Left ventricle myocardium superior (tissue), 1 donor: ENCODE results near the gene TXLNB. TPM values are rescaled to one million over a fixed set of nuclear protein-coding genes. Genes with fewer than 3 reads are reported as not detected.
"Not testable (repeated sequence)": the region's sequence is repeated elsewhere in the genome, so short reads cannot be mapped to it uniquely, and the experiment has no call there.

Experiments used
- ATAC-seq: fragments of 200-7000 bp; cut with Tn5 transposase; one replicate; pipeline ENCODE4 v1.9.1; 2020; ENCODE audit warnings: mild to moderate bottlenecking, moderate library complexity
- DNase-seq: peaks from one replicate; pipeline ENCODE4 v3.0.0-alpha.2; 2020
- intact Hi-C: fragments of 100-400 bp; cut with micrococcal nuclease; formaldehyde crosslinking; loops from one replicate; pipeline ENCODE4 v1.11.0; 2022
- total RNA-seq: library from RNA; stranded (reverse); fragmentation: NEBNext Ultra II Directional; extraction: Animal tissue kit (Norgen Biotek cat#: 25700); gene quantifications from one replicate; pipeline ENCODE4 v1.2.1, GENCODE V29; 2021
- donor health status: DM: no; HTN: yes; CAD: no; lungs with severe emphysema.

TXLNB gene
- total RNA-seq, 1 donor from 2014 or later: 133 TPM

DNA sequence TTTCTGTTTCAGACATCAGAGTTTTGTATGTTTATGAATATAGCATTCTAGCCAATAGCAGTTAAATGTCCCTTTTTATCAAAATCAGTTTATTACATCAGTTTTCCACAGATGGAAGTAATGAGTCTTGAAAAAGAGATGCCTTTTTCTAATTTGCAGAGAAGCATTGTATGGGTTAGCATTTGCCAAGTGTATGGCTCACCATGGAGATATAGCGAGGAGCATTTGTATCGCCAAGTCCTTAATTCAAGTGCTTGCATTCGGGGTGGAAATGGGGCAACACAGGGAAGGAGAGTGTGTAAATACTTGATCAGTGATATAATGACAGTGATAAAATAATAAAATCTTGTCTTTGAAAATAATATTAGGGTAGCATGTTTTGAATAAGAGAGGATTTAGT is 42.9 kb downstream of the TXLNB start:
- no peak for ATAC-seq
- no peak for DNase-seq
- intact Hi-C loops: no loop called here

DNA sequence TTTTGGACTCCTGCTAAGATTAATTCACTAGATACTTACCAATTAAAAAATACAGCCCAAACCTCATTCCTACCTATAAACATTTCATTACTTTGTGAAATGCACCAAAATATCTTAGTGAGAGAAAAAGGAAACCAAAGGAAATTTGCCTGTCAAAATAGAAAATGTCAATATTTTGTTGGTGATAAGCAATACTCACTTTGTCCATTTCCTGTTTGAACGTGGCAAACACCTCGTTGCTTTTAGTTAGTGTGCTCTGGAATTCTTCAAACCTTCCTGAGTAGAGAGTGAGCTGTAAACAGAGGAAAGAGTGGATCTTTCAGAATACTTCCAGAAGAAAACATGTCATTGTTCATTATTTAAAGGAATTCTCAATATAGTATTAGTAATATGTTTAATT is 44.2 kb downstream of the TXLNB start:
- no peak for DNase-seq
- intact Hi-C loops: no loop called here
- ATAC-seq: no peak

GRCh38 chr6:139243536-139243935 is 48.3 kb downstream of the TXLNB start:
- ATAC-seq: no peak
- DNase-seq: no peak
- intact Hi-C loops: no loop called here

DNA sequence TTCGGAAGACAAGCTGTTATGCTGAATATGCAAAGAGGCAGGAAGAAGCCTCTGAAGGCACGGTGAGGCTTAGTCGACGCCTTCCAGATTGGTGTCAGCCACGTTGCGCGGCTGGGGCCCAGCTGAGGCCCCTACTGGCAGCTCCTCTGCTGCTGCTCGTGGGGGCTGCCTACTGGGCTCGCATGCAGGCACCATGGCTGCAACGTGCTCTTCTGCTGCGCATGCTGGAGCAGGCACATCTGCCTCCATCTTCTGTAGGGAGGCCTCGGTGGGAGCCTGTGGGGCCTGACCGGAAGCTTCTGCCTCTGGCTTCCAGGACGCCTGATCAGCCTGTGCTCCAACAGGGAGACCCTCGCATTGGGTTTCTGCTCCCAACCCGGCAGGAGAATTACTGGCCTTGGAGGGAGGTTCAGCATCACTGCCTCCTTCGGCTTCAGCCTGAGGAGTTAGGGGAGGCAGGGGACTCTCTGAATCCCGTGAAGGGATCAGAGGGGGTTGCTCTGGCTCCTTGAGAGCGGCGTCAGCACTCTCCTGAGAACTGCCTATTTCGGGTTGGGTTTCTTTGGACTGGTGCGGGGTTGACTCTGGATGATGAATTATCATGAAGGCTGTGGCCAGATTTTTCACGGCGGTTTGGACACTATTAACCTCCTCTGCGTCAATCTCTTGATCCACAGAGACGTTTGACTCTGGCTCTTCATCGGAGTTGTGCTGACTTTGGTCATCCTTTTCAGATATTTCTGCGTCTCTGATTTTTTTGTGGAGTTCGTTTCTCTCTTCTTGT is 49.1 kb downstream of the TXLNB start:
- no peak for DNase-seq
- intact Hi-C loops: no loop called here
- no peak for ATAC-seq

GRCh38 chr6:139240161-139241010 is 51.4 kb downstream of the TXLNB start:
- intact Hi-C loops: no loop called here
- ATAC-seq (no peak), DNase-seq (no peak)

- intact Hi-C loops: no loop called here
- ATAC-seq: peak; percentile 45
- no peak for DNase-seq
These were observed 52.7 kb downstream of the TXLNB start for GRCh38 chr6:139239064-139239463.

DNA sequence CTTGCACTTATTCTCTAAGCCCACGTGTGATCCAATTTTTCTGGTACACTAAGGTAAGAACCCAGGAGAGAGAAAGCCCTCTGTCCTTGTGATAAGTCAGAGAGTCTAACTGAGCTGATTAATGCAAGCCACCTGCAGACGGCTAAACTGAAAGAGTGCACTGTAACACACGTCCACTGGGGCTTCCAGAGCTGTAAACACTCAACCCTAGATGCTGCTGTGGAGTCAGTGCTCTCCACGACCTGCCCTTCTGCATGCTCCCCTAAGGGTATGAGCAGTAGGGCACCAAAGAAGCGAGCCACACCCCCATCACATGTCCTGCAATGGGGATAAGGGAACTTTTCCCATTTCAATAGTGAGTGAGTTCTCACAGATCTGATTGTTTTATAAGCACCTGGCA is 55.7 kb downstream of the TXLNB start:
- intact Hi-C loops: no loop called here
- no peak for ATAC-seq
- DNase-seq: no peak

DNA sequence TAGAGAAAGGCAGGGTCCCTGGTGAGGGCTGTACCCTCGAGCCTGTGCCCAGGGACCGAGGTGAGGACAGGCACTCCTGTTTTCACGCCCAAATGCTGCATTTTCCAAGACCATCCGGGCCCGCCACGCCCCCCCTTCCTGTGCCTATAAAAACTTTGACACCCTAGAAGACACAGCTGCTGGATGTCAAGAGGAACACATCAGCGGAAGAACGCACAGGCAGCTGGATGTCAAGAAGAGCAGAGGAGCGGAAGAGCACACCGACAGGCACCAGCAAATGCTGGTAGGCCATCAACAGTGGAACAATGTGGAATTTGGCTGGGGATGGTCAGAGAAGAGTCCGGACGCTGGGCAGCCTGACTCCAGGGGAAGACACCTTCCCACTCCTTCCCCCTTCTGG is 56.1 kb downstream of the TXLNB start:
- DNase-seq: no peak
- ATAC-seq: no peak
- intact Hi-C loops: no loop called here

- DNase-seq, ATAC-seq, intact Hi-C loops: not testable (repeated sequence)
These were observed 57.6 kb downstream of the TXLNB start for GRCh38 chr6:139234193-139234592.

DNA sequence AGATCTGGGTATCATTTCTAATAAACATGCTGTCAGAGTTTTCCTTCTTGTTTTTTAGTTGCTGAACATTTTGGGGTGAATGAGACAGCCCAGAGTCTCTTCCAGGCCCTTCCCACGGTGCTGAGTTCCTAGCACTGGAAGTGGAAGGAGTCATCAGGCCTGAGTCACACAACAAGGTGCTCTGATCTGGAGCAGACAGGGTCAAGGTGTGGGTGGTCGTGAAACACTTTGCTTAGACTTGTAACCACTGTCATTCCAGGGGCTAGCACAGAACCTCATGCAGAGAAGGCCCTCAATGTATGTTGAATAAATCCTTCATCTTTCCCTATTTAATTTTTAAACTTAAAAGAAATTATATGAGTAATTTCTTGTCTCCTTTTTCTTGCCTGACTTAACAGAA is 60.6 kb downstream of the TXLNB start:
- no peak for ATAC-seq
- intact Hi-C loops: no loop called here
- no peak for DNase-seq

DNA sequence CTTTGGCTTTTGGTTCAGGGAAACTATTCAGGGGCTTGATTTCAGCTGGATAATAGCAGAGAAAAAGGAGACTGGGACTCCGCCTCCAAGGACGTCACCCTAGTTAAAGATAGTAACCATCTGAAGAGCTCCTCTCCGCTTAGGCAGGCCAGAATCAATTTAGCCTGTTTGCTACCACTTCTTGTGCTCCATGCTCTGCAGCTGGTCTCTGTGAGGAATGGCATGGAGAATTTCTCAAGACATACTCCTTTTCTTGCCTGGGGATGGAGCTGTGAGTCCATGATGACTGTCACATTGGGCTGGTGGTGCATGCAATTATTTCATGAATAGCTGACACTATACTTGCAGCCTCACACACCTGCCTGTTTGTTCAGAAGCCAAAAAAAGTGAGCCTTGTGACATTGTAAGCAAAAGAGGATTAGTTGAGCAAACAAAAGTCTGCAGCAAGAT is 61.4 kb downstream of the TXLNB start:
- intact Hi-C loops: no loop called here
- DNase-seq (no peak), ATAC-seq (peak; percentile 47)

DNA sequence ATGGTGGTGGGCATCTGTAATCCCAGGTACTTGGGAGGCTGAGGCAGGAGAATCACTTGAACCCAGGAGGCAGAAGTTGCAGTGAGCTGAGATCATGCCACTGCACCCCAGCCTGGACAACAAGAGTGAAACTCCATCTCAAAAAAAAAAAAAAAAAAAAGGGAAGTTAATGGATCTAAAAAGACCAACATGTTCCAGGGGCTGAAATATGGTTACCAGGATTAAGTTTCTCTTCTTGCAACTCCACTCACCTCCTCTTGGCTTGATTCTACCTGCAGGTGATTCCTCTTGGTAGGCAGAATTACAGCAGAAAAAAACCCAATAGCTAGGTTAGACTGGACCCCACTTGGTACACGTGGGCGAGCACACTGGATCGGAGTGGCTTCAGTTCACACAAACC is 63.4 kb downstream of the TXLNB start:
- DNase-seq, ATAC-seq: not testable (repeated sequence)

GRCh38 chr6:139219746-139220145 is 72.1 kb downstream of the TXLNB start:
- ATAC-seq (no peak), DNase-seq (no peak)
- intact Hi-C loops: loop anchor here (2.0 kb wide), 1 partner anchor 145 kb away; no protein-coding TSS in a partner anchor

More for the DNA sequence above, 63.4 kb downstream of the TXLNB start:
- intact Hi-C loops: not testable (repeated sequence)

DNA sequence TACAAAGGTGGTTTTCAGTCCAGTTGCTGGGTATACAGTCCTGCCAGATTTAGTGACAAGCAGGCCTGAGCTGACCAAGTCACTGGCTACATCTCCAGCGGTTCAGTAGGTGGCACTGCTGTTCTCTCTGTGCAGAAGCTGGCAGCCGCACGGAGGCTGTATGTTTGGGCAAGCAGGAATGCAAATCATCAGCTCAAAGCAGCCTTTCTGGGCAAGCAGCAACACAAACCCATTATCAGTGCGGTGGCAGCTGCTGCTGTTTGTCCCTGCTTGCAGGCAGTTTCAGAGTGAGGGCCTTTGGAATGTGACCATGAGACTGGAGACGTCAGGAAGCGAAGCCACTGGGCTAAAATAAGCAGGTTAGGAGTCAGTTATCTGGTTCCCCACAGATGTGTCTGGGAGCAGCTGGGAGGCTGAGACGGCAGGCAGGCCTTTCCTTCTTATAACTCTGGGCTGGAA is 72.5 kb downstream of the TXLNB start:
- ATAC-seq (peak; percentile 99), DNase-seq (peak; percentile 89)
- intact Hi-C loops: loop anchor here (2.0 kb wide), 1 partner anchor 146 kb away; no protein-coding TSS in a partner anchor

- ATAC-seq, DNase-seq, intact Hi-C loops: not testable (repeated sequence)
These were observed 79.3 kb downstream of the TXLNB start for GRCh38 chr6:139212460-139212859.

DNA sequence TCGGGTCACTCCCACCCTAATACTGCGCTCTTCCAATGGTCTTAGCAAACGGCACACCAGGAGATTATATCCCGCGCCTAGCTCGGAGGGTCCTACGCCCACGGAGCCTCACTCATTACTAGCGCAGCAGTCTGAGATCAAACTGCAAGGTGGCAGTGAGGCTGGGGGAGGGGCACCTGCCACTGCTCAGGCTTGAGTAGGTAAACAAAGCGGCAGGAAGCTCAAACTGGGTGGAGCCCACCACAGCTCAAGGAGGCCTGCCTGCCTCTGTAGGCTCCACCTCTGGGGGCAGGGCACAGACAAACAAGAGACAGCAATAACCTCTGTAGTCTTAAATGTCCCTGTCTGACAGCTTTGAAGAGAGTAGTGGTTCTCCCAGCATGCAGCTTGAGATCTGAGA is 81.0 kb downstream of the TXLNB start:
- ATAC-seq, DNase-seq, intact Hi-C loops: not testable (repeated sequence)

DNA sequence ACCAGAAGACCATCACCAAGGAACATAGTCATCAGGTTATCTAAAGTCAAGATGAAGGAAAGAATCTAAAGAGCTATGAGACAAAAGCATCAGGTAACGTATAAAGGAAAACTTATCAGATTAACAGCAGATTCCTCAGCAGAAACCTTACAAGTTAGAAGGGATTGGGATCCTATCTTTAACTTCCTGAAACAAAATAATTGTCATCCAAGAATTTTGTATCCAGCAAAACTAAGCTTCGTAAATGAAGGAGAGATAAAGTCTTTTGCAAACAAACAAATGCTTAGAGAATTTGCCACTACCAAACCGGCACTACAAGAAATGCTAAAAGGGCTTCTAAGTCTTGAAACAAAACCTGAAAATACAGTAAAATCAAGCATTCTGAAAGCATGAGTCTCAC is 86.0 kb downstream of the TXLNB start:
- DNase-seq (no peak), ATAC-seq (no peak)
- intact Hi-C loops: no loop called here

- DNase-seq: no peak
- intact Hi-C loops: no loop called here
- no peak for ATAC-seq
These were observed 86.8 kb downstream of the TXLNB start for GRCh38 chr6:139204978-139205377.

DNA sequence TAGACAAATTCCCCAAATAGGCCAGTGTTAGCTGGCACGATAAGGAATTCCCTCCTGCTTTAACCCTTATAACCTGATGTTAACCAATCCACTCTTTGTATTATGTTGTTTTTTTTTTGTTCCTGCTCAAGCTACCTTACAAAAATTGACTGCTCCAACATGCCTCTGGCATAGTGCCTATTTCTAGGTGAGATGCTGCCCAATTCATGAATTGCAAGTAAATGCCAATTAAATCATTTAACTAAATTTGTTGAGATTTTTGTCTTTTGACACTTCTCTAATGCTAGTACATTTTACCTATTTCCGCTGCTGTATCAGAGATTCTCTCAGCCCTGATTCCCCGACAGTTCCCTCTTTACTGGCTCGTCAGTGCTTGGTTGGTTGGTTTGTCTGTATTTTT is 90.4 kb downstream of the TXLNB start:
- no peak for DNase-seq
- intact Hi-C loops: no loop called here
- no peak for ATAC-seq
